KBM-7 (cell line): ENCODE results near the gene CADPS.

Source experiments
- DNase-seq: peaks from one replicate; pipeline ENCODE4 v3.0.0-alpha.2; 2015
- in situ Hi-C: fragments of 300-500 bp; cut with MboI; formaldehyde crosslinking; loops from 2 replicates; pipeline ENCODE4 v1.14.3; 2020; ENCODE audit warnings: low sequenced_read_pairs, low pct_unique_long_range_greater_than_20kb, mixed read lengths

The CADPS gene

DNA sequence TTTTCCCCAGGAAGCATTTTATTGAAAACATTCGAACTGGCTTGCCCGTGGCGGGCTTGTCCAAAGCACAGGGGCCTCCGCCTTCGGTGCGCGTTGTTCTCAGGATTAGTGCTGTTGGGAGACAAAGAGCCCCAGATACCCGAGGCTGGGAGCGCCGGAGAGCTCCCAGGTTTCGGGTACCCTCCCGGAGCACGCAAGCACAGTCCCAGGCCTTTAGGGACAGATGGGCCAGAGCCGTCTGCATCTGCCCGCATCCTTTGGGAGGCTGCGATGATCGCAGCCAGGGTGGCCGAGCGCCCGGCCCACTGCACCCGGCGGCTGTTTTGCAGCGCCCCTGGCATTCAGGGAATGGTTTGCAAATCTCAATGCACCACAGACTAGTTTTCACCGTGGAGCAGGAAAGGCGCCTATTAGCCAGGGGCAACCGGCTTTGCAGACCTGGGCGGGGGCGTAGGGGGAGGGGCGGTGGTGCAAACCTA, 496.9 kb downstream of the CADPS start:
- no peak for DNase-seq
- in situ Hi-C loops: no loop called here

- in situ Hi-C loops: no loop called here
Measured at GRCh38 chr3:62376906-62377877, 498.0 kb downstream of the CADPS start.

GRCh38 chr3:62376454-62376720, 498.8 kb downstream of the CADPS start:
- DNase-seq: no peak
- in situ Hi-C loops: no loop called here

More at GRCh38 chr3:62376906-62377877, 498.0 kb downstream of the CADPS start:
- DNase-seq: no peak

GRCh38 chr3:62375655-62376453, 499.4 kb downstream of the CADPS start:
- no peak for DNase-seq
- in situ Hi-C loops: no loop called here

DNA sequence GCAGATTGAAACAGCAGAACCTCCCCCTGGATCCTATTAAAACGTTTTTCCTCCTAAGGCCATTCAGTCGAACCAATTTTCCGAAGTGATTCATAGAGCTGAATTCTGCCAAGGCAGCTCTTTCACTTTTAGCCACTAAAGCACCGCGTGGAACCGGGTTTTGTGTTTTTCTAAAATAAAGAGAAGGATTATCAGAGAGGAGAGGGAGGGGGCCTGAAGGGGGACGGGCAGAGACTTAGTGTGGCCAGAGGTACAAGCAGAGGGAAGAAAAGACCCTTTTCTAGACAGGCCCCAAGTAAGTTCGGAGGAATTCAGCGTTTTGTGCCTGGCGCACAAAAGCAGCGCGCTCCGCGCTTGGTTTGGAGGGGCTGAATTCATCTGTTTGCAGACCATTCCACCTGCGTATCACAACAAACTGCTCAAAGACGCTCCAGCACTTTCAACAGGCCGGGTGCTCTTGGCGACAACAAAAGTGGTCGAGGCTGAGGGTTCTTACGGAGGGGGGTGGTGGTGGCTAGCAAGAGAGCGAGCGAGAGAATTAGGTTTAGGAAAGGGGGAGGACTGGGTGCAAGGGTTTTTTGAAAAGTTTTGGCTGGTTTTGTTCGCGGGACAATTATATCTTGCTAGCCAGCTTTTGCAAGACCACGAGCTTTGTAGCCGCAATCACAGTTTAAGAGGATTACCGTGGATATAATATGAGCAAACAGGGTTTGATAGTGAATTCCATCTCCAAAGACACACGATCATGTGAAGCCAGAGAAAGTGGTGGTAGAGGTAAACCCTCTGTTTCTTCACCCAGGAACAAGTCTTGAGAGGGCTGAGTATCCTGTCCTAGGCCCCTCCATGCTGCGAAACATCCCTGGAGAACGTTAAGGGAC, 500.6 kb downstream of the CADPS start:
- DNase-seq: no peak
- in situ Hi-C loops: no loop called here

DNA sequence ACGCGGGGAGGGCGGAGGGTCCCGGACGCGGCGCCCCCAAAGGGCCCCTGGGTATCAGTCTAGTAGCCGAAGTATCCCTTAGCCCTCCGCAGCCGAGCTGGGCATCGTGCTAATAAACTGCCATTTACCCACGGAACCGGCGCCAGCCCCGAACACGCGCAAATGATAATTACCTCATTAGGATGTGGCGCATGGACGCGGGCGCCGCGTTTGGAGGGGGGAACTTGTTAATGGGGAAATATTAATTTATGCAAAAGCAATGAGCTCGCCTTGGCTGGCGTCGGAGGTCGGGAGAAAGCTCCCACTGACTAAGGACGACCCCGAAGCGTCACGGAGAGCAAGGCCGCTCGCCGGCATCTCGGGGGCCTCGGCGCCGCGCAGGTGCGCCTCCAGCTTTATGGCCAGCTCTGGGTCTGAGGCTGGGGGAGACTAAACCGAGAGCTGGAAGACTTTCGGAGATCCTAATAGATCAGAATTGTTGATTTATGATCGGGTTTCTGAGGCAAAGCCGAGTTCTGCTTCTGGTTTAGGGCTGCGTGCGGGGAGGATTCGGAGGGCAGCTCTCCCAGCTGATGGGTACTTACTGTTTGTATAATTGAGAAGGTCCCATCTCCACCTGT, 501.4 kb downstream of the CADPS start:
- no peak for DNase-seq
- in situ Hi-C loops: no loop called here

- in situ Hi-C loops: no loop called here
- no peak for DNase-seq
Measured at GRCh38 chr3:62373215-62373614, 502.0 kb downstream of the CADPS start, which contains the start of gene FEZF2. Gene FEZF2 (minus strand): TSS chr3:62373550. CDS start chr3:62372868, 682 bp downstream.

- in situ Hi-C loops: no loop called here
- no peak for DNase-seq
Measured at GRCh38 chr3:62372621-62373041, 502.6 kb downstream of the CADPS start.

- DNase-seq: no peak
- in situ Hi-C loops: no loop called here
Measured at GRCh38 chr3:62371720-62372591, 503.3 kb downstream of the CADPS start.

DNA sequence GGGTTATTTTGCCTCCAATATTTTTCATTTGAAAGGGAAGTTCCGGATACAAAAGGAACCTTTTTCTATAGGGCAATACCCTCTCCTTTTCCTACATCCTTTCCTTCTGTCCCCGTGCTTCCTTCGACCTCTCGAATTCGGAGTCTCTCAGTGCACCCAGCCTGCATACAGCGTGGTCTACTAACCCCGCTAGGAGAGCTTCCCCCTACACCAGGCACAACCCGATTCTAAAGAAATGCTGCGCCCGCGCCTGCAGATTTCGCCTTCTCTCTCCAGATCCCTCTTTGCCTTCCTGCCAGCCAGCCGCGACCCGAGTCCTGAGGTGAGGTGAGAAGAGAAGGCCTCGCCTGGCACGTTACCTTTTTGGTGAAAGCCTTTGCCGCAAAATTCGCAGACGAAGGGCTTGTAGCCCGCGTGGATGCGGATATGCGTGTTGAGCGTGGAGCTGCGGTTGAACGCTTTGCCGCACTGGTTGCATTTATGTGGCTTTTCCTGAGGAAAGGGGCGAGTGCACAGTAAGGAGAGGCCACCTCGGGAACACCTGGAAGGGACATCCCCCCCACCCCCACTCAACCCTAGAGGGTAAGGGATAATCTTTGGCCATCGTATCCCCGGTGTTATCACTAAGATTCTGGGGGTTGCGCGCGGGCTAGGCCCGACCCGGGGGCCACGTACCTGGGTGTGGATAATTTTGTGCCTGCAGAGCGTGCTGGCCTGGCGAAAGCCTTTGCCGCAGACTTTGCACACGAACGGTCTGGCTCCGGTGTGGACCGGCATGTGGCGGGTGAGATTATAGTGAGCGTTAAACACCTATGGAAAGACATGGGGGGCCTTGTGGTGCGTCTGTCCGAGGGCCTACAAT, 504.1 kb downstream of the CADPS start:
- DNase-seq: no peak
- in situ Hi-C loops: no loop called here

DNA sequence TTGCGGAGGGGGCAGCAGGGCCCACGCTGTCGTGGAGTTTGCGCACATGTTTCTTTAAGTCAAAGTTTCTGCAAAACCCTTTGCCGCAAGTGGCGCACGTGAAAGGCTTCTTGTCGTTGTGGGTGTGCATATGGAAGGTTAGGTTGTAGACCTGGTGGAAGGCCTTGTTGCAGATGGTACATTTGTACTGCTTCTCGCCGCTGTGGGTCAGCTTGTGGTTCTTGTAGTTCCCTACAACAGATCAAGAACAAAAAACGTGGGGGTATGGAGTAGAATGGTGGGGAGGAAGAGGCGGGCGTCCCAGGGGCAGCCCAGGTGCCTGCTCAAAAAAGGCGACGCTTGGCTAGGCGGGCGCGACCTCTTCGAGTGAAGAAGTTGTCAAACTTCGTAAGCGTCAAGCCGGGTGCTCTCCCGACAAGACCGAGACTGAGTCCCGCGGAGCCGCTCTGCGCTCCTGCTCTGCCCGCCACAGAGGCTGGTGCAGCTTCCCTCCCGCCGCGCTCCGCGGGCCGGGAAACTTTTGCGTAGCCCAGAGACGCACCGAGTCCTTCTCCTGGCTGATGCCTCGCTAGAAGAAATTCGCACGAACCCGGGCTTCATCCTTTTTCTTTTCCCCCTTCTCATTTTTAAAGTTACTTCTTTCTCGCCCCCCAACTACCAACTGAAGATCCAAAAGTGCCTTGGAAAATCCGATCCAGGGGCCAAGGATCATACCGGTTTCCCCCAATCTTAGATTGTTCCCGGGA, 504.9 kb downstream of the CADPS start:
- in situ Hi-C loops: no loop called here
- DNase-seq: no peak

GRCh38 chr3:62369476-62369743, 505.8 kb downstream of the CADPS start:
- DNase-seq: no peak
- in situ Hi-C loops: no loop called here

DNA sequence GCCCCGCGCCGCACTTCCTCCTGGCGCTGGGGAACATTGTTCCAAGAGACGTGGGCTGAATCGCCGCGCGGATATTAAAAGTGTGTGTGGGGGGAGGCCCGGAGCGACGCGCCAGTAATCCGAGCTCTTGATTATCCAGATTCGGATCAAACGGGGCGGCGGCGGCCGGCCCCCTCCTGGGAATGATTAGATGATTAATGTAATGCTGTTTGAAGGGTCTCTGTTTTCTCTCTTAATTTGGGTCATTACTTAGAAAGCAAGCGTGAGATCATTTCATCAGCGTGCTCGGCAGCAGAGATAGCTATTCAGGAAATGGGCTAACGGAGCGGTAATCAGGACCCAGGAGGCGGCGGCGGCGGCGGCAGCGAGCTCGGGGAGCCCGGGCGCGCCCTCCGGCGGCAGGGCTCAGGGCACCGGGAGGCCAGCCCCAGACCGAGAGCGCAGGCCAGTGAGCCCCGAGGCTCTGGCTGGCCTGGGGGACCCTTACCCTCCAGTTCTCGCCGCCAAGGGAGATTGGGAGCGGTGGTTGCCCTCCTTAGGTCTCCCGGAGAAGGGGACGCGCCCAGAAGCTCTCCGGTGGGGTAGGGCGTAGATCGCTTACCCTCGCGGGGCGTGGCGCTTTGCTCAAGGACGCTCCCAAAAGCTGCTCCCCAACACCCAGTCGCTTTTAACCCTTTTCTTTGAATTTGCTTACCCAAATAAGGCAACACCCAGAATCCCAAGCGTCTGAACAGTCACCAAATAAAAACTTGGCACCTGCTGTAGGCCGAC, 506.3 kb downstream of the CADPS start:
- no peak for DNase-seq
- in situ Hi-C loops: no loop called here

DNA sequence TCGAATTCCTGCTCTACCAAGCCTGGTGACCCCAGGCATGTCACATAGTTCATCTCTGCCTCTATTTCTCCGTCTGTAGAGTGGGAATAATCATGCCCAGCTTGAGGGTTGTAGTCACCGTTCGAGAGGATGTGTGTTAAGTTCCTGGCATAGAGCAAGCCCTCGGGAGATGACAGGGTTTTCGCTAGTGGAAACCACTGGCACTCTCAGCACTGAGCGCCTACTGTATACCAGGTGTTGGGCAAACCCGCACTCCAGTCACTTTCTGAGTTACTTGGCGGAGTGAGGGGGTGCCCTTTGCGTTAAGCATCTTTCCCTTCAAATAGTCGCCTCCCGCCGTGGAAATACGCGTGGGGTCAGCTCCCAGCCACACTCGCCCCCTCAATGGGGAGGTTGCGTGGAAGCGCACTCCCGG, 506.9 kb downstream of the CADPS start:
- no peak for DNase-seq
- in situ Hi-C loops: no loop called here

DNA sequence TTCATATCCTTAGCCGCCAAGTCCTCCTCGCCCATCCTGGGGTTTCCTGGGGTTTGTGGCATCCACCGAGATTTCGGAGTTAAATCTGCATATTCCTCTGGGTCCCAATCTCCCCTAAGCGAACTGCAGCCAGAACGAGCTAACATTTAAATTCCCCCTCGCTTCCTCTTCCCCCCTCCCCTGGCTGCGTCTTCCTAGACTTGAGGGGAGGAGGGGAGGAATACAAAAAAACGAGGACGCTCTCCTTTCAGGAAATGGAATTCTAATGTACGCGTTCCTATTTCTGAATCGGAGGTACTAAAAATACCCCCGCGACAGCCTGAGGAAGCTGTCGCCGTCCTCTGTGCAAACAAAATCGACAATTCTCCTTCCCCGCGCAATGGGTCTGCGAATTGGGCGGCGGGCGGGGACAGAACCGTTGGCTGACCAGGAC, 507.4 kb downstream of the CADPS start:
- in situ Hi-C loops: no loop called here
- no peak for DNase-seq

- in situ Hi-C loops: no loop called here
- no peak for DNase-seq
Measured at GRCh38 chr3:62366126-62366484, 509.1 kb downstream of the CADPS start.
